Epithelial cell of esophagus (primary cell): ENCODE measurements around the gene CUL4A.

Experiments used
- DNase-seq: peaks from one replicate; pipeline ENCODE4 v3.0.0; 2010; ENCODE audit warnings: low read depth
- H3K4me3 ChIP-seq: 2 replicates; pipeline ENCODE4 v1.5.1; 2011; ENCODE audit warnings: mild to moderate bottlenecking, low read length, control low read depth
- CTCF ChIP-seq: IDR thresholded peaks from 2 replicates; pipeline ENCODE4 v1.5.1; 2011; ENCODE audit warnings: low read depth, mild to moderate bottlenecking, low read length, control low read depth, inconsistent platforms; ENCODE audit not compliant: insufficient read depth; ENCODE audit errors: missing control alignments

Gene CUL4A

DNA sequence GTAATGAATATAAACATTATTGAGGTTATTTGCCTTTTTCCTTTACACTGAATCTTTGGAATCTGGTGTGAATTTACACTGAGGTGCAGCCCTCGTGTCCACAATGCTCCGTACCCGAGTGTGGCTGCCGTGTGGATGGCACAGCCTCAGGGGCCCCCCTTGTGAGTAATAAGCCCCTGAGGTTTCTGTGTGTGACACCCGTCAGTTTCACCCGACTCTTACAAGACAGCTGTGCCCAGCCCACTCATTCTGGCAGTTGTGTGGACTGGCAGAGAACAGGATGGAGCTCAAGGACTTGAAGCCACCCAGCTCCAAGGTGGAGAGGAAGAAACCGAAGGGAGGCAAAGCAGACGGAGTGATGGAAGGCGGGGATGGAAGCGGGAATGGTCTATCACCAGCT lies 43.1 kb upstream of the CUL4A start:
- no peak for TF ChIP-seq CTCF
- DNase-seq = no peak
- no peak overlapping the region for H3K4me3 ChIP-seq

- DNase-seq = no peak
- TF ChIP-seq CTCF = no peak
These were observed 42.7 kb upstream of the CUL4A start for GRCh38 chr13:113166681-113167080.

GRCh38 chr13:113167155-113167554 lies 42.3 kb upstream of the CUL4A start:
- no peak overlapping the region for H3K4me3 ChIP-seq
- DNase-seq = no peak
- TF ChIP-seq CTCF = no peak

More at GRCh38 chr13:113166681-113167080, 42.7 kb upstream of the CUL4A start:
- no peak overlapping the region for H3K4me3 ChIP-seq

DNA sequence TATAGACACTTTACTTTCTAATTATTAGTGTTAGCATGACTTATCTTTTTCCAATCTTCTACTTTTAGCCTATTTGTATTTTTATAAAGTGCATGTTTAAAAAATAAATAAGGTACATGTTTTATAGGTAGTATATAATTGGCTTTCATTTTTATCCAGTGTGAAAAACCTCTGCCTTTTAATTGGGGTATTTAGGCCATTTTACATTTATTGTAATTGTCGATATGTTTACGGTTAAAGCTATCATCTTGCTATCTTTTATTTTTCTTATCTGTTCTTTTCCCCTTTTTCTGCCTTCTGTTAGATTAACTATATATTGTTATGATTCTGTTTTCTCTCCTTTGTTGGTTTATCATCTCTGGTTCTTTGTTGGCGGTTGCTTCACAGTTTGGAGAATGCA lies 41.8 kb upstream of the CUL4A start:
- DNase-seq = no peak
- no peak for TF ChIP-seq CTCF
- no peak overlapping the region for H3K4me3 ChIP-seq

DNA sequence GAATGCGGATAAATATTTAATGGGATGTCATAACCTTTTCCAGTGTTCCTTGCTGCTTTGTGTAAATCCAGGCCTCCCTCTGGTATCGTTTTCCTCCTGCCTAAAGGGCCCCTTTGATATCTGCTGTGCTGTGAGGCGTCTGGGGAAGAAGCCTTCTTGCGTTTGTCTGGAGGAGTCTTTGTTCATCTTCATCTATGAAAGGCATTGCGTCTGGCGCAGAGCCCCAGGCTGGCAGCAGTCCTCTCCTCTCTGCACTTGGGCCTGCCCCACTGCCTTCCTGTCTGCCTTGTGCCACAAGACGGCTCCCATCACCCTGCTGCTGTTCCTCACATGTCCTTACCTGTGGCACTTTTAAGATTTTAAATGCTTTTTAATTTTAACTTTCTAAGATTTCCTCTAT lies 41.2 kb upstream of the CUL4A start:
- H3K4me3 ChIP-seq = no peak overlapping the region
- no peak for DNase-seq
- TF ChIP-seq CTCF = no peak

GRCh38 chr13:113169277-113170272 lies 39.8 kb upstream of the CUL4A start:
- DNase-seq = no peak
- H3K4me3 ChIP-seq = no peak overlapping the region
- no peak for TF ChIP-seq CTCF
